KMS-11 (cell line): ENCODE data around the gene MED28.

ENCODE experiments used
- H2AFZ ChIP-seq: fragments of 200-600 bp; sonication (generic); 2 replicates; pipeline ENCODE4 v1.6.1; 2016; ENCODE audit warnings: antibody characterized with exemption, mixed run types, low read depth
- H3K27ac ChIP-seq: fragments of 200-600 bp; sonication (generic); 2 replicates; pipeline ENCODE4 v1.6.1; 2016; ENCODE audit warnings: mild to moderate bottlenecking, mixed run types
- H3K27me3 ChIP-seq: fragments of 200-600 bp; sonication (generic); 2 replicates; pipeline ENCODE4 v1.6.1; 2017; ENCODE audit warnings: mild to moderate bottlenecking, low read depth, mixed run types, moderate library complexity; ENCODE audit not compliant: insufficient read depth
- H3K36me3 ChIP-seq: fragments of 200-600 bp; sonication (generic); 2 replicates; pipeline ENCODE4 v1.6.1; 2017; ENCODE audit warnings: mild to moderate bottlenecking, mixed run types; ENCODE audit not compliant: insufficient read depth
- H3K4me1 ChIP-seq: fragments of 200-600 bp; sonication (generic); 2 replicates; pipeline ENCODE4 v1.6.1; 2016; ENCODE audit warnings: mild to moderate bottlenecking, low read depth, mixed run types; ENCODE audit not compliant: poor library complexity, severe bottlenecking
- H3K4me2 ChIP-seq: fragments of 200-600 bp; sonication (generic); 2 replicates; pipeline ENCODE4 v1.7.0; 2016; ENCODE audit warnings: mild to moderate bottlenecking, mixed run types
- H3K4me3 ChIP-seq: fragments of 200-600 bp; sonication (generic); IDR thresholded peaks from 2 replicates; pipeline ENCODE4 v1.6.1; 2017; ENCODE audit warnings: low read depth, low read length, mixed read lengths; ENCODE audit not compliant: insufficient read depth
- H3K79me2 ChIP-seq: fragments of 200-600 bp; sonication (generic); 2 replicates; pipeline ENCODE4 v1.6.1; 2016; ENCODE audit warnings: low read depth, mixed run types; ENCODE audit not compliant: insufficient read depth
- H3K9ac ChIP-seq: fragments of 200-600 bp; sonication (generic); 2 replicates; pipeline ENCODE4 v1.6.1; 2016; ENCODE audit warnings: mild to moderate bottlenecking, mixed run types
- H4K20me1 ChIP-seq: fragments of 200-600 bp; sonication (generic); 2 replicates; pipeline ENCODE4 v1.6.1; 2016; ENCODE audit warnings: mild to moderate bottlenecking, mixed run types; ENCODE audit not compliant: insufficient read depth
- CTCF ChIP-seq: fragments of 200-600 bp; sonication (generic); conservative IDR thresholded peaks from 2 replicates; pipeline ENCODE4 v1.6.1; 2017; ENCODE audit warnings: low read depth, mild to moderate bottlenecking, antibody characterized with exemption, low read length, moderate library complexity, mixed read lengths

MED28 gene

GRCh38 chr4:17605236-17605635 lies 9.2 kb upstream of the MED28 start:
- Histone ChIP-seq H3K4me1 (no peaks in the 10 kb centered on the region), H4K20me1 (no peaks in the 10 kb centered on the region), H3K36me3 (no peaks in the 10 kb centered on the region), H3K27me3 (no peaks in the 10 kb centered on the region), H3K79me2 (no peaks in the 10 kb centered on the region), H2AFZ (no peak overlapping the region), H3K4me3 (no peak overlapping the region), H3K4me2 (no peak overlapping the region), H3K27ac (no peak overlapping the region), H3K9ac (no peak overlapping the region)
- TF ChIP-seq CTCF = no peak

- Histone ChIP-seq H2AFZ (peak overlapping the region; percentile 80), H3K4me1 (peaks cover 5% of the 10 kb centered on the region), H3K27me3 (no peaks in the 10 kb centered on the region), H3K27ac (peak overlapping the region; percentile 43; the same call in 1 of the 2 replicates), H3K79me2 (peaks cover 38% of the 10 kb centered on the region), H3K9ac (peak overlapping the region; percentile 74), H3K4me3 (no peak overlapping the region), H3K4me2 (peak overlapping the region; percentile 39; the same call in 1 of the 2 replicates), H4K20me1 (no peaks in the 10 kb centered on the region), H3K36me3 (no peaks in the 10 kb centered on the region)
- TF ChIP-seq CTCF = no peak
These were observed 553 bp upstream of the MED28 start for GRCh38 chr4:17613761-17614415.

GRCh38 chr4:17616283-17616682 lies 1.8 kb downstream of the MED28 start:
- Histone ChIP-seq H4K20me1 (no peaks in the 10 kb centered on the region), H2AFZ (no peak overlapping the region), H3K9ac (no peak overlapping the region), H3K79me2 (peaks cover 38% of the 10 kb centered on the region), H3K4me2 (no peak overlapping the region), H3K4me1 (peaks cover 5% of the 10 kb centered on the region), H3K4me3 (no peak overlapping the region), H3K27ac (no peak overlapping the region), H3K36me3 (no peaks in the 10 kb centered on the region), H3K27me3 (no peaks in the 10 kb centered on the region)
- TF ChIP-seq CTCF = no peak

- peaks cover 5% of the 10 kb centered on the region for H3K4me1 ChIP-seq
- H3K9ac ChIP-seq = no peak overlapping the region
- no peak overlapping the region for H2AFZ ChIP-seq
- no peak overlapping the region for H3K4me3 ChIP-seq
- no peaks in the 10 kb centered on the region for H4K20me1 ChIP-seq
- H3K27me3 ChIP-seq = no peaks in the 10 kb centered on the region
- TF ChIP-seq CTCF = no peak
- no peaks in the 10 kb centered on the region for H3K36me3 ChIP-seq
- no peak overlapping the region for H3K27ac ChIP-seq
- peaks cover 38% of the 10 kb centered on the region for H3K79me2 ChIP-seq
- H3K4me2 ChIP-seq = no peak overlapping the region
These were observed 4.5 kb downstream of the MED28 start for GRCh38 chr4:17618926-17619325.
